WTC11 (cell line): ENCODE results near the gene GASK1B. TPM values are rescaled to one million over a fixed set of nuclear protein-coding genes. Genes with fewer than 3 reads are reported as not detected.

ENCODE experiments used
- ATAC-seq: fragments of 200-7000 bp; cut with Tn5 transposase; 2 replicates; pipeline ENCODE4 v1.10.0; 2021; ENCODE audit warnings: mild to moderate bottlenecking, moderate library complexity
- CTCF ChIA-PET: fragments of 300-600 bp; sonication (Branson Sonifier 250); formaldehyde crosslinking; loops from one replicate; lab custom pipeline; 2021; ENCODE audit warnings: antibody characterized with exemption; lab: Charles Lee
- POLR2A ChIA-PET: fragments of 350-600 bp; sonication (Branson Sonifier 250); formaldehyde crosslinking; loops from one replicate; lab custom pipeline; 2021; ENCODE audit warnings: antibody characterized with exemption; lab: Charles Lee
- DNase-seq: peaks from one replicate; pipeline ENCODE4 v3.0.0; 2021; ENCODE audit warnings: low spot score
- H3K27ac Mint-ChIP-seq: 2 replicates; pipeline ENCODE4 v1.8.0; 2021; ENCODE audit warnings: mixed read lengths
- H3K27me3 Mint-ChIP-seq: 2 replicates; pipeline ENCODE4 v1.8.0; 2021; ENCODE audit warnings: low read depth, mild to moderate bottlenecking, moderate library complexity, mixed read lengths
- H3K36me3 Mint-ChIP-seq: 2 replicates; pipeline ENCODE4 v1.8.0; 2021; ENCODE audit warnings: mixed read lengths
- H3K4me1 Mint-ChIP-seq: 2 replicates; pipeline ENCODE4 v1.8.0; 2022; ENCODE audit warnings: mixed read lengths
- H3K4me3 Mint-ChIP-seq: 2 replicates; pipeline ENCODE4 v1.8.0; 2021; ENCODE audit warnings: mild to moderate bottlenecking, moderate library complexity, mixed read lengths
- H3K9me3 Mint-ChIP-seq: 2 replicates; pipeline ENCODE4 v1.8.0; 2021; ENCODE audit warnings: mixed read lengths
- ATF1 ChIP-seq: sonication (generic); formaldehyde crosslinking; IDR thresholded peaks from 2 replicates; pipeline ENCODE4 v1.8.1; 2023; ENCODE audit warnings: mild to moderate bottlenecking, moderate library complexity, missing genetic modification reagents
- CDX4 ChIP-seq: fragments of 250-450 bp; sonication (Bioruptor Pico); IDR thresholded peaks from 2 replicates; pipeline ENCODE4 v1.9.0; 2021; ENCODE audit warnings: moderate library complexity, mild to moderate bottlenecking, inconsistent platforms, borderline replicate concordance
- ESRRA ChIP-seq: sonication (generic); formaldehyde crosslinking; IDR thresholded peaks from 2 replicates; pipeline ENCODE4 v1.8.1; 2022; ENCODE audit warnings: mild to moderate bottlenecking, missing genetic modification reagents, borderline replicate concordance
- FOXK1 ChIP-seq: sonication (generic); formaldehyde crosslinking; IDR thresholded peaks from 2 replicates; pipeline ENCODE4 v1.8.0; 2022; ENCODE audit warnings: mild to moderate bottlenecking, moderate library complexity, missing genetic modification reagents
- IRF1 ChIP-seq: sonication (generic); formaldehyde crosslinking; IDR thresholded peaks from 2 replicates; pipeline ENCODE4 v1.8.0; 2023; ENCODE audit warnings: missing genetic modification reagents
- MYBL2 ChIP-seq: sonication (generic); formaldehyde crosslinking; IDR thresholded peaks from 2 replicates; pipeline ENCODE4 v1.8.1; 2023; ENCODE audit warnings: mild to moderate bottlenecking, moderate library complexity, missing genetic modification reagents
- NFE2L1 ChIP-seq: sonication (generic); formaldehyde crosslinking; IDR thresholded peaks from 2 replicates; pipeline ENCODE4 v1.8.1; 2023; ENCODE audit warnings: missing genetic modification reagents
- NFYB ChIP-seq: sonication (generic); formaldehyde crosslinking; conservative IDR thresholded peaks from 2 replicates; pipeline ENCODE4 v1.8.0; 2022; ENCODE audit warnings: low read depth, missing genetic modification reagents
- NR1H2 ChIP-seq: sonication (generic); formaldehyde crosslinking; IDR thresholded peaks from 2 replicates; pipeline ENCODE4 v1.9.0; 2021; ENCODE audit warnings: mild to moderate bottlenecking, moderate library complexity, missing genetic modification reagents
- SOX15 ChIP-seq: fragments of 250-450 bp; sonication (Bioruptor Pico); IDR thresholded peaks from 2 replicates; pipeline ENCODE4 v1.9.0; 2021; ENCODE audit warnings: mild to moderate bottlenecking
- STAT6 ChIP-seq: sonication (generic); formaldehyde crosslinking; conservative IDR thresholded peaks from 2 replicates; pipeline ENCODE4 v1.8.1; 2023; ENCODE audit warnings: mild to moderate bottlenecking, low read depth, missing genetic modification reagents, moderate library complexity
- USF1 ChIP-seq: sonication (generic); formaldehyde crosslinking; IDR thresholded peaks from 2 replicates; pipeline ENCODE4 v1.8.0; 2022; ENCODE audit warnings: mild to moderate bottlenecking, missing genetic modification reagents
- ZNF263 ChIP-seq: sonication (generic); formaldehyde crosslinking; IDR thresholded peaks from 2 replicates; pipeline ENCODE4 v1.8.1; 2022; ENCODE audit warnings: low read depth, mild to moderate bottlenecking, moderate library complexity, missing genetic modification reagents
- ZSCAN18 ChIP-seq: fragments of 250-450 bp; sonication (Bioruptor Pico); IDR thresholded peaks from 2 replicates; pipeline ENCODE4 v2.1.2; 2022; ENCODE audit warnings: mild to moderate bottlenecking, moderate library complexity
- total RNA-seq: library from RNA; stranded (reverse); gene quantifications from 3 replicates; pipeline ENCODE4 v1.2.3, GENCODE V29; 2021

The GASK1B gene
- total RNA-seq, 1 experiment from 2014 or later, result 0.24 TPM

GRCh38 chr4:158168606-158169005 is 4.2 kb downstream of the GASK1B start (continued):
- TF ChIP-seq CDX4, result no peak
- no peak for TF ChIP-seq ZSCAN18 (CRISPR knock-in tag)

- CTCF ChIA-PET, result no interaction called here
Measured at GRCh38 chr4:158166701-158167100, 6.1 kb downstream of the GASK1B start.

GRCh38 chr4:158164768-158165213 is 8.0 kb downstream of the GASK1B start:
- CTCF ChIA-PET, result no interaction called here
- POLR2A ChIA-PET, result no interaction called here
- DNase-seq (no peak), ATAC-seq (no peak)
- no peaks in the 10 kb centered on the region for H3K36me3 Mint-ChIP-seq
- H3K27me3 Mint-ChIP-seq, result no peaks in the 10 kb centered on the region
- no peak for TF ChIP-seq IRF1
- TF ChIP-seq NFYB (CRISPR knock-in tag), result no peak
- no peak for TF ChIP-seq NFE2L1
- TF ChIP-seq NR1H2 (CRISPR knock-in tag), result no peak
- TF ChIP-seq, all 79 proteins: peak for 0
- H3K9me3 Mint-ChIP-seq, result no peaks in the 10 kb centered on the region
- H3K27ac Mint-ChIP-seq, result no peak overlapping the region
- H3K4me1 Mint-ChIP-seq, result no peaks in the 10 kb centered on the region
- no peak overlapping the region for H3K4me3 Mint-ChIP-seq

More at GRCh38 chr4:158166701-158167100, 6.1 kb downstream of the GASK1B start:
- DNase-seq, result no peak
- Mint-ChIP-seq H3K4me3 (no peak overlapping the region), H3K27me3 (no peaks in the 10 kb centered on the region), H3K27ac (no peak overlapping the region), H3K9me3 (no peaks in the 10 kb centered on the region), H3K4me1 (no peaks in the 10 kb centered on the region), H3K36me3 (no peaks in the 10 kb centered on the region)
- no peak for ATAC-seq
- no peak for TF ChIP-seq MYBL2 (CRISPR knock-in tag)
- TF ChIP-seq ESRRA (CRISPR knock-in tag), result no peak
- no peak for TF ChIP-seq USF1 (CRISPR knock-in tag)
- POLR2A ChIA-PET, result no interaction called here

GRCh38 chr4:158163941-158164767 is 8.7 kb downstream of the GASK1B start:
- no peaks in the 10 kb centered on the region for H3K9me3 Mint-ChIP-seq
- no peaks in the 10 kb centered on the region for H3K4me1 Mint-ChIP-seq
- no peak for DNase-seq
- H3K27me3 Mint-ChIP-seq, result no peaks in the 10 kb centered on the region
- ATAC-seq, result no peak
- POLR2A ChIA-PET, result no interaction called here
- no peak overlapping the region for H3K4me3 Mint-ChIP-seq
- no peaks in the 10 kb centered on the region for H3K36me3 Mint-ChIP-seq
- CTCF ChIA-PET, result no interaction called here
- TF ChIP-seq SOX15 (CRISPR knock-in tag), result no peak
- no peak for TF ChIP-seq FOXK1 (CRISPR knock-in tag)
- TF ChIP-seq ATF1 (CRISPR knock-in tag), result no peak
- TF ChIP-seq ZNF263 (CRISPR knock-in tag), result no peak
- H3K27ac Mint-ChIP-seq, result no peak overlapping the region

- no peaks in the 10 kb centered on the region for H3K9me3 Mint-ChIP-seq
- no peak for ATAC-seq
- POLR2A ChIA-PET, result no interaction called here
- DNase-seq, result no peak
- no peaks in the 10 kb centered on the region for H3K27me3 Mint-ChIP-seq
- CTCF ChIA-PET, result no interaction called here
- no peak overlapping the region for H3K4me3 Mint-ChIP-seq
- H3K4me1 Mint-ChIP-seq, result 0 out of 2 replicates have a peak, but pooled peaks cover 2% of the 10 kb centered on the region
- H3K27ac Mint-ChIP-seq, result no peak overlapping the region
- H3K36me3 Mint-ChIP-seq, result no peaks in the 10 kb centered on the region
- TF ChIP-seq STAT6 (CRISPR knock-in tag) (no peak), ZNF263 (CRISPR knock-in tag) (no peak)
Measured at GRCh38 chr4:158162631-158163030, 10.2 kb downstream of the GASK1B start.
